SK-N-SH (cell line): ENCODE measurements around the gene SSNA1. TPM values are rescaled to one million over a fixed set of nuclear protein-coding genes. Genes with fewer than 3 reads are reported as not detected.

Experiments used
- CTCF ChIA-PET: fragments of 300-600, 350-600 bp; formaldehyde crosslinking; extraction: SDS; loops from one replicate; lab custom pipeline; 2021; lab: Yijun Ruan, JAX
- POLR2A ChIA-PET: fragments of 350-600 bp; sonication (Branson Sonifier 250); formaldehyde crosslinking; extraction: SDS; loops from one replicate; lab custom pipeline; 2020; ENCODE audit warnings: antibody characterized with exemption, inconsistent platforms; lab: Yijun Ruan, JAX
- DNase-seq: peaks from one replicate; pipeline ENCODE4 v3.0.0; 2012
- H2AFZ ChIP-seq: fragments of 200-600 bp; sonication (generic); 2 replicates; pipeline ENCODE4 v1.8.1; 2016; ENCODE audit warnings: antibody characterized with exemption, mild to moderate bottlenecking, low read depth
- H3F3A ChIP-seq: fragments of 200-600 bp; sonication (generic); replicated peaks from 2 replicates; pipeline ENCODE3; 2016; ENCODE audit warnings: antibody characterized with exemption, mild to moderate bottlenecking; ENCODE audit not compliant: insufficient read depth
- H3K27ac ChIP-seq, 2 experiments: fragments of 200-500 bp in 1 of 2; fragments of 200-600 bp in 1 of 2; sonication (Bioruptor generic) in 1 of 2; sonication (generic), shearing (Covaris generic) in 1 of 2; 2 replicates each; pipeline versions ENCODE4 v1.5.1 to v1.6.1; 2014 to 2016; ENCODE audit warnings: low read depth in 2 of 2, inconsistent platforms in 1 of 2, low read length in 1 of 2, mild to moderate bottlenecking in 1 of 2, mixed read lengths in 1 of 2
- H3K27me3 ChIP-seq: fragments of 200-600 bp; sonication (generic), shearing (Covaris generic); 2 replicates; pipeline ENCODE4 v1.6.1; 2016; ENCODE audit warnings: mixed run types; ENCODE audit not compliant: insufficient read depth
- H3K36me3 ChIP-seq, 2 experiments: fragments of 200-500 bp in 1 of 2; fragments of 200-600 bp in 1 of 2; sonication (Bioruptor generic) in 1 of 2; sonication (generic) in 1 of 2; replicated peaks in 1 of 2; 2 replicates each; pipeline versions ENCODE3 to v1.5.1; 2014 to 2016; ENCODE audit warnings: low read length in 1 of 2, mild to moderate bottlenecking in 1 of 2; ENCODE audit not compliant: insufficient read depth in 2 of 2, control insufficient read depth in 1 of 2
- H3K4me1 ChIP-seq, 2 experiments: fragments of 200-500 bp in 1 of 2; fragments of 200-600 bp in 1 of 2; sonication (Bioruptor generic) in 1 of 2; sonication (generic), shearing (Covaris generic) in 1 of 2; 2 replicates each; pipeline versions ENCODE4 v1.5.1 to v1.6.1; 2014 to 2016; ENCODE audit warnings: low read depth in 1 of 2, low read length in 1 of 2, mixed run types in 1 of 2; ENCODE audit not compliant: insufficient read depth in 2 of 2, control insufficient read depth in 1 of 2
- H3K4me2 ChIP-seq: fragments of 200-600 bp; sonication (generic), shearing (Covaris generic); 2 replicates; pipeline ENCODE4 v1.6.1; 2017; ENCODE audit warnings: mixed run types
- H3K4me3 ChIP-seq, 2 experiments: fragments of 200-500 bp in 1 of 2; fragments of 200-600 bp in 1 of 2; sonication (Bioruptor generic) in 1 of 2; sonication (generic), shearing (Covaris generic) in 1 of 2; 2 replicates each; pipeline versions ENCODE4 v1.5.1 to v1.8.1; 2014 to 2016; ENCODE audit warnings: low read depth in 2 of 2, inconsistent platforms in 1 of 2, low read length in 1 of 2, mild to moderate bottlenecking in 1 of 2, mixed read lengths in 1 of 2, moderate library complexity in 1 of 2
- H3K79me2 ChIP-seq: fragments of 200-600 bp; sonication (generic); 2 replicates; pipeline ENCODE4 v1.8.1; 2017; ENCODE audit warnings: mild to moderate bottlenecking; ENCODE audit not compliant: insufficient read depth
- H3K9ac ChIP-seq: fragments of 200-600 bp; sonication (generic); 2 replicates; pipeline ENCODE4 v1.6.1; 2017; ENCODE audit warnings: mixed run types
- H3K9me2 ChIP-seq: fragments of 200-600 bp; sonication (generic); 2 replicates; pipeline ENCODE4 v1.6.1; 2017; ENCODE audit warnings: mixed run types
- H3K9me3 ChIP-seq: fragments of 200-600 bp; sonication (generic); 2 replicates; pipeline ENCODE4 v1.6.1; 2017; ENCODE audit warnings: mixed run types, mild to moderate bottlenecking, moderate library complexity
- H4K20me1 ChIP-seq: fragments of 200-600 bp; sonication (generic); 2 replicates; pipeline ENCODE4 v1.6.1; 2017; ENCODE audit warnings: mild to moderate bottlenecking, mixed run types; ENCODE audit not compliant: insufficient read depth
- IRF3 ChIP-seq: fragments of 150-350 bp; IDR thresholded peaks from 2 replicates; pipeline ENCODE4 v1.6.1; 2016; ENCODE audit warnings: mild to moderate bottlenecking, low read depth, low read length
- MAX ChIP-seq: IDR thresholded peaks from 2 replicates; pipeline ENCODE4 v1.4.0; 2012; ENCODE audit warnings: low read depth
- RAD21 ChIP-seq: IDR thresholded peaks from 2 replicates; pipeline ENCODE4 v1.6.1; 2012; ENCODE audit warnings: mild to moderate bottlenecking, low read length
- WGBS: methylation state at CpG from one replicate; pipeline ENCODE4 v1.1.6; 2017; ENCODE audit warnings: low lambda C conversion rate; 5-methylcytosine and 5-hydroxymethylcytosine counted together
- polyA plus RNA-seq, 3 experiments: library from polyadenylated mRNA; depleted of rRNA; stranded (reverse); fragments of >200 nt; gene quantifications; 2 replicates each; pipeline ENCODE4 v1.2.3, GENCODE V29; 2012
- TF ChIP-seq, protein P1 (sequence below): IDR thresholded peaks from 2 replicates; pipeline ENCODE4 v1.6.1; 2012; ENCODE audit warnings: mild to moderate bottlenecking, low read depth, low read length, moderate library complexity

The SSNA1 gene
- polyA plus RNA-seq, 1 of the 3 experiments (the other 2 are of a cell fraction), result 124 TPM

DNA sequence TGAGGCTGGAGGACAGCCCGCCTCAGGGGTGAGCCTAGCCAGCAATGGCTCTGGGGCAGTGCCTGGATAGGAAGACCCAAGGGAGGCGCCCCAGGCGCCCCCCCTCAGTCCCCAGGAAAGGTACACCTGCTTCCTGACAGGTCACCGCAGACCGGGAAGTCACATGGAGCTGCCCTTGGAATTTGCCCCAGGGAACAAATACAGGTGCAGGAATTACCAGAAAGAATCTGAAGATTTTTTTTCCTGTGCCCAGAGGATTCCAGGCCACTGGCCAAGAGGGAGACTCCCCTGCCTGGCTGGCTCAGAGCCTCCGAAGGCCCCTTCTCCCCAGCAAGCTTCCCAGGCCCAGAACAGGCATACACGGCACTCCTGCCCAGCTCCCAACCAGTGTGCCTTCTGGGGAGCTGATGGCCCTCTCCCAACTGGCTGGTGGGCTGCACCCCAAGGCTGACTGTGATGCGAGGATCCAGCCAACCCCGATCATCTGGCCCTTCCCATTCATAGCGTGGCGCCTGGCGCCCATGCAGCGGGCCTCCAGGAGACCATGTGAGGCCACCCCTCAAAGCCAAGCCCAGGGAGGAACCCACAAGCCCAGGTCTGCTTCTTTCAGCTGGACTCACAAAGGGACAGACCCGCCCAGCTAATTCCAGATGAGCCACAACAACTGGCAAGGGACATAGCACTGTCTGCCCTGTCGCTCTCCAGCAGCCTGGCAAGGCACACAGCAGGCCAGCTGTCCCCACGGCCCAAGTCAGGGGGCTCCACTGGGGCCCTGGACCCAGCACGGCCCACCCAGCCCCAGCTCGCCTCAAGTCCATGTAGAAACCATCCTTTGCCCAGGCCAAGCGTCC, 9.8 kb downstream of the SSNA1 start:
- CTCF ChIA-PET, result interaction anchor here (1.0 to 1.7 kb wide), 6 partner anchors 10 to 69 kb away, joined by 3 to 6 read pairs (median 4); partner anchors contain the start of genes ANAPC2, RNF224, SSNA1 and TUBB4B
- TF ChIP-seq RAD21, result no peak
- TF ChIP-seq, protein P1, sequence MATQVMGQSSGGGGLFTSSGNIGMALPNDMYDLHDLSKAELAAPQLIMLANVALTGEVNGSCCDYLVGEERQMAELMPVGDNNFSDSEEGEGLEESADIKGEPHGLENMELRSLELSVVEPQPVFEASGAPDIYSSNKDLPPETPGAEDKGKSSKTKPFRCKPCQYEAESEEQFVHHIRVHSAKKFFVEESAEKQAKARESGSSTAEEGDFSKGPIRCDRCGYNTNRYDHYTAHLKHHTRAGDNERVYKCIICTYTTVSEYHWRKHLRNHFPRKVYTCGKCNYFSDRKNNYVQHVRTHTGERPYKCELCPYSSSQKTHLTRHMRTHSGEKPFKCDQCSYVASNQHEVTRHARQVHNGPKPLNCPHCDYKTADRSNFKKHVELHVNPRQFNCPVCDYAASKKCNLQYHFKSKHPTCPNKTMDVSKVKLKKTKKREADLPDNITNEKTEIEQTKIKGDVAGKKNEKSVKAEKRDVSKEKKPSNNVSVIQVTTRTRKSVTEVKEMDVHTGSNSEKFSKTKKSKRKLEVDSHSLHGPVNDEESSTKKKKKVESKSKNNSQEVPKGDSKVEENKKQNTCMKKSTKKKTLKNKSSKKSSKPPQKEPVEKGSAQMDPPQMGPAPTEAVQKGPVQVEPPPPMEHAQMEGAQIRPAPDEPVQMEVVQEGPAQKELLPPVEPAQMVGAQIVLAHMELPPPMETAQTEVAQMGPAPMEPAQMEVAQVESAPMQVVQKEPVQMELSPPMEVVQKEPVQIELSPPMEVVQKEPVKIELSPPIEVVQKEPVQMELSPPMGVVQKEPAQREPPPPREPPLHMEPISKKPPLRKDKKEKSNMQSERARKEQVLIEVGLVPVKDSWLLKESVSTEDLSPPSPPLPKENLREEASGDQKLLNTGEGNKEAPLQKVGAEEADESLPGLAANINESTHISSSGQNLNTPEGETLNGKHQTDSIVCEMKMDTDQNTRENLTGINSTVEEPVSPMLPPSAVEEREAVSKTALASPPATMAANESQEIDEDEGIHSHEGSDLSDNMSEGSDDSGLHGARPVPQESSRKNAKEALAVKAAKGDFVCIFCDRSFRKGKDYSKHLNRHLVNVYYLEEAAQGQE, result no peak
- Histone ChIP-seq H3K27ac (no peak overlapping the region), H3K9me3 (no peaks in the 10 kb centered on the region), H3K9me2 (no peaks in the 10 kb centered on the region), H3F3A (peaks cover 14% of the 10 kb centered on the region), H3K27me3 (no peaks in the 10 kb centered on the region), H3K4me3 (no peak overlapping the region; a peak in 1 of 4 replicates), H3K4me1 (peaks cover 12 to 28% of the 10 kb centered on the region in 2 experiments; a peak in 3 of 4 replicates), H3K9ac (no peak overlapping the region), H3K79me2 (peaks cover 66% of the 10 kb centered on the region), H2AFZ (no peak overlapping the region), H3K4me2 (peak overlapping the region; percentile 86), H3K36me3 (no peaks in the 10 kb centered on the region), H4K20me1 (peaks cover 45% of the 10 kb centered on the region)
- DNase-seq, result no peak
- POLR2A ChIA-PET, result interaction anchor here (0.6 to 2.5 kb wide), 3 partner anchors 9 to 44 kb away, joined by 3 to 20 read pairs (median 6); partner anchors contain the start of genes ANAPC2, SSNA1 and TUBB4B
- WGBS, result 91% methylated on average over 12 of the region's 19 CpGs

GRCh38 chr9:137198902-137199283, 10.4 kb downstream of the SSNA1 start:
- Histone ChIP-seq H3K27me3 (no peaks in the 10 kb centered on the region), H4K20me1 (peaks cover 43% of the 10 kb centered on the region), H2AFZ (no peak overlapping the region), H3K36me3 (no peaks in the 10 kb centered on the region), H3K79me2 (peaks cover 69% of the 10 kb centered on the region), H3F3A (peaks cover 14% of the 10 kb centered on the region), H3K27ac (no peak overlapping the region), H3K4me2 (peak overlapping the region; percentile 86), H3K9ac (no peak overlapping the region), H3K4me3 (peak overlapping the region in 1 of 2 experiments; percentile 83; a peak in 1 of 4 replicates), H3K4me1 (peaks cover 12 to 35% of the 10 kb centered on the region in 2 experiments; a peak in 3 of 4 replicates), H3K9me3 (no peaks in the 10 kb centered on the region), H3K9me2 (no peaks in the 10 kb centered on the region)
- ChIA-PET POLR2A (interaction anchor here (0.6 to 2.5 kb wide), 4 partner anchors 10 to 366 kb away, joined by 3 to 20 read pairs (median 5); partner anchors contain the start of genes ANAPC2, SSNA1 and TUBB4B), CTCF (interaction anchor here (0.8 to 1.7 kb wide), 5 partner anchors 9 to 69 kb away, joined by 3 to 6 read pairs (median 3); partner anchors contain the start of genes RNF224 and TUBB4B)
- TF ChIP-seq IRF3 (no peak), MAX (no peak)
- no peak for DNase-seq
- WGBS, result 94% methylated on average over 8 of the region's 11 CpGs
